Tibial nerve (tissue), 4 donors: ENCODE measurements around the gene CMSS1. TPM values are rescaled to one million over a fixed set of nuclear protein-coding genes. Genes with fewer than 3 reads are reported as not detected.

Source experiments
- DNase-seq, 2 donors: peaks; one replicate each; pipeline ENCODE4 v3.0.0-alpha.2; 2019; ENCODE audit warnings: low spot score in 2 of 2
- H3K27ac ChIP-seq, 4 donors: fragments of 200-600 bp; sonication (generic) in 3 of 4; one replicate each; pipeline ENCODE4 v1.5.1; 2017 to 2019; ENCODE audit warnings: mild to moderate bottlenecking in 1 of 4
- H3K27me3 ChIP-seq, 2 donors: fragments of 200-600 bp; sonication (generic) in 1 of 2; one replicate each; pipeline versions ENCODE4 v1.5.1 to v1.6.0; 2017 to 2019
- H3K36me3 ChIP-seq, 3 donors: fragments of 200-600 bp; sonication (generic); one replicate each; pipeline ENCODE4 v1.5.1; 2018 to 2019
- H3K4me1 ChIP-seq, 4 donors: fragments of 200-600 bp; sonication (generic) in 3 of 4; one replicate each; pipeline ENCODE4 v1.5.1; 2017 to 2019
- H3K4me3 ChIP-seq, 4 donors: fragments of 200-600 bp; sonication (generic) in 3 of 4; one replicate each; pipeline ENCODE4 v1.5.1; 2017 to 2019; ENCODE audit warnings: mild to moderate bottlenecking in 1 of 4, moderate library complexity in 1 of 4
- H3K9me3 ChIP-seq, 4 donors: fragments of 200-600 bp; sonication (generic) in 3 of 4; one replicate each; pipeline ENCODE4 v1.5.1; 2017 to 2019
- EP300 ChIP-seq, 2 donors: sonication (generic); formaldehyde crosslinking; IDR thresholded peaks; one replicate each; pipeline ENCODE4 v1.6.1; 2017; ENCODE audit warnings: antibody characterized with exemption in 2 of 2, mild to moderate bottlenecking in 1 of 2
- POLR2A ChIP-seq, 2 donors: fragments of 450-650 bp; IDR thresholded peaks; one replicate each; pipeline ENCODE4 v1.6.1; 2017; ENCODE audit warnings: antibody characterized with exemption in 2 of 2, mild to moderate bottlenecking in 2 of 2, moderate library complexity in 2 of 2
- WGBS, 2 donors: methylation state at CpG; one replicate each; pipeline ENCODE4 v1.1.5; 2018; 5-methylcytosine and 5-hydroxymethylcytosine counted together
- total RNA-seq, 4 donors: library from RNA; depleted of rRNA; stranded (reverse); fragments of >200 nt; gene quantifications; one replicate each; pipeline ENCODE4 v1.1.0, GENCODE V29; 2016
- TF ChIP-seq, protein P1 (sequence below), 5 experiments: fragments of 200-600 bp in 3 of 5; fragments of 450-650 bp in 2 of 5; sonication (generic) in 3 of 5; IDR thresholded peaks; one replicate each; pipeline ENCODE4 v1.5.1; 2016 to 2019; ENCODE audit warnings: antibody characterized with exemption in 5 of 5, mild to moderate bottlenecking in 3 of 5, moderate library complexity in 2 of 5

Gene CMSS1
- total RNA-seq, 4 donors from 2014 or later, result 5.5 to 29.1 (median 15.7) TPM

DNA sequence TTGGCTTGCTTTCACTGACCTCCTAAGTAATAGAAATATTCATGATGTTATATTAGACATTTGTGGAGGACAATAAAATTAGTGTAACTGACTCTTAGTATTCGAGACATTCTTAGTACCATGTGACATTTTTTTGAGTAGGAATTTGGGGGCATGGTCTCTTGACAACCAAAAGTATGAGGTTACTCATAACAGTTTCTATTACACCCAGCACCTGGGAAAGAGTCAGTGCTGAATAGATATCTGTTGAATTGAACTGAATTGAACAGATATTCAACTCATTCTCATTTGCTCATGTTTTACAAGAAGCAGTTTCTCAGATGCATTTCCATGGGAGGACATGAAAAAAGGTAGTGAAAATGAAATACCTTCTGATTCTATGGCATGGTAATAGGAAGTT lies 84.4 kb downstream of the CMSS1 start:
- Histone ChIP-seq H3K27me3 (no peaks in the 10 kb centered on the region), H3K4me1 (peaks cover 0 to 34% (median 11%) of the 10 kb centered on the region in 4 donors), H3K36me3 (no peaks in the 10 kb centered on the region), H3K27ac (peak overlapping the region in 2 of 4 donors; percentile 57 to 62), H3K4me3 (no peak overlapping the region), H3K9me3 (no peaks in the 10 kb centered on the region)
- no peak for TF ChIP-seq EP300 (IDR thresholded peaks at IDR 0.05)
- TF ChIP-seq, protein P1, sequence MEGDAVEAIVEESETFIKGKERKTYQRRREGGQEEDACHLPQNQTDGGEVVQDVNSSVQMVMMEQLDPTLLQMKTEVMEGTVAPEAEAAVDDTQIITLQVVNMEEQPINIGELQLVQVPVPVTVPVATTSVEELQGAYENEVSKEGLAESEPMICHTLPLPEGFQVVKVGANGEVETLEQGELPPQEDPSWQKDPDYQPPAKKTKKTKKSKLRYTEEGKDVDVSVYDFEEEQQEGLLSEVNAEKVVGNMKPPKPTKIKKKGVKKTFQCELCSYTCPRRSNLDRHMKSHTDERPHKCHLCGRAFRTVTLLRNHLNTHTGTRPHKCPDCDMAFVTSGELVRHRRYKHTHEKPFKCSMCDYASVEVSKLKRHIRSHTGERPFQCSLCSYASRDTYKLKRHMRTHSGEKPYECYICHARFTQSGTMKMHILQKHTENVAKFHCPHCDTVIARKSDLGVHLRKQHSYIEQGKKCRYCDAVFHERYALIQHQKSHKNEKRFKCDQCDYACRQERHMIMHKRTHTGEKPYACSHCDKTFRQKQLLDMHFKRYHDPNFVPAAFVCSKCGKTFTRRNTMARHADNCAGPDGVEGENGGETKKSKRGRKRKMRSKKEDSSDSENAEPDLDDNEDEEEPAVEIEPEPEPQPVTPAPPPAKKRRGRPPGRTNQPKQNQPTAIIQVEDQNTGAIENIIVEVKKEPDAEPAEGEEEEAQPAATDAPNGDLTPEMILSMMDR (IDR thresholded peaks at IDR 0.05), result no peak
- TF ChIP-seq POLR2A (IDR thresholded peaks at IDR 0.05), result no peak
- no peak for DNase-seq
- WGBS, 2 donors, result 29 to 44% methylated on average over 1 of the region's 1 CpG

DNA sequence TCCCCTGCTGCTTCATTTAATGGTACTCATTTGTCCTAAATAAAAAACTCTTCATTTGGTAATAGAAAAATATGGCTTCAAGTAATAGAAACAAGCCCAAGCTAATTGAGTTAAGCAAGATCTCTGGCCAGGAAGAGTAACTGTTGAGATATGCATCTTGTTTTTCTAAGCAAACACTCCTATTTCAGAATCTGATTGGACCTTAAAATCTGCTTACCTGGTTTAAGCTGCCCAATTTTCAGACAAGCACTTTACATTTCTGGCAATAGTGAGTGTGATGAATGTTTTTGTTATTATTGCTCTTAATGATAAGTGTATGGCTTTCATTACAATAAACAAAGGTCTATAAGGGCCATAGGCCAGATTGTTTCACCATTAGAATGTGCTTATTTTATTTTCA lies 86.2 kb downstream of the CMSS1 start:
- no peak for DNase-seq
- Histone ChIP-seq H3K4me1 (peaks cover 0 to 34% (median 11%) of the 10 kb centered on the region in 4 donors), H3K36me3 (no peaks in the 10 kb centered on the region), H3K9me3 (no peaks in the 10 kb centered on the region), H3K27me3 (no peaks in the 10 kb centered on the region), H3K27ac (no peak overlapping the region), H3K4me3 (no peak overlapping the region)
- TF ChIP-seq POLR2A (IDR thresholded peaks at IDR 0.05) (no peak), EP300 (IDR thresholded peaks at IDR 0.05) (no peak)
- TF ChIP-seq, protein P1 (IDR thresholded peaks at IDR 0.05), result no peak

DNA sequence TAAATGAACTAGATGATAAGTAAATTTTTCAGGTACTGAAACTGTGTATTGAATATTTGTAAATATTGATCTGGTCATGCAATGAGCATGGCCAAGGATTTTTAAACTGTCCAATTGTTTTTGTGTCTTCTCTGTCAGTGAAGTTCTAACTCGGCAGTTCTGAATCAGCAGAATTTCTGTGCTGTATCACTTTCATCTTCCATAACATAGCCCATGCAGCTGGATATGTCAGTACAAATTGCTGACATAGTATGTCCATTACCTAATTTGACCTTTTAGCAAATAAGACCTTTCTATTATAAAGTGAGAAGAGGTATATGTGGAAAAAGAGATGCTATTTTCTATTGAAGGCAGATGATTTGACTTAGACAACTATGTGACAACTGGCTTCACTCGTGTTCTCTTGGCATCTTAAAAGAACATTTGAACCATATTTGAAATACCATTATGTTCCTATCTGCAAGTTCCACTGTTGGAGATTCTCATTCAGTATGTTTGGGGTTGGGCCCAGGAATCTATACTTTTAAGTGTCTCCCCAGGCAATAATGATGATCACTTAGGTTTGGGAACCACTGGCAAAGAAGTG lies 90.4 kb downstream of the CMSS1 start:
- Histone ChIP-seq H3K36me3 (no peaks in the 10 kb centered on the region), H3K4me1 (peaks cover 0 to 8% (median 0%) of the 10 kb centered on the region in 4 donors), H3K4me3 (no peak overlapping the region), H3K27me3 (no peaks in the 10 kb centered on the region), H3K9me3 (no peaks in the 10 kb centered on the region), H3K27ac (no peak overlapping the region)
- TF ChIP-seq EP300 (IDR thresholded peaks at IDR 0.05) (no peak), POLR2A (IDR thresholded peaks at IDR 0.05) (no peak)
- TF ChIP-seq, protein P1 (IDR thresholded peaks at IDR 0.05), result no peak
- WGBS, 2 donors, result 82 to 84% methylated on average over 2 of the region's 2 CpGs
- no peak for DNase-seq

DNA sequence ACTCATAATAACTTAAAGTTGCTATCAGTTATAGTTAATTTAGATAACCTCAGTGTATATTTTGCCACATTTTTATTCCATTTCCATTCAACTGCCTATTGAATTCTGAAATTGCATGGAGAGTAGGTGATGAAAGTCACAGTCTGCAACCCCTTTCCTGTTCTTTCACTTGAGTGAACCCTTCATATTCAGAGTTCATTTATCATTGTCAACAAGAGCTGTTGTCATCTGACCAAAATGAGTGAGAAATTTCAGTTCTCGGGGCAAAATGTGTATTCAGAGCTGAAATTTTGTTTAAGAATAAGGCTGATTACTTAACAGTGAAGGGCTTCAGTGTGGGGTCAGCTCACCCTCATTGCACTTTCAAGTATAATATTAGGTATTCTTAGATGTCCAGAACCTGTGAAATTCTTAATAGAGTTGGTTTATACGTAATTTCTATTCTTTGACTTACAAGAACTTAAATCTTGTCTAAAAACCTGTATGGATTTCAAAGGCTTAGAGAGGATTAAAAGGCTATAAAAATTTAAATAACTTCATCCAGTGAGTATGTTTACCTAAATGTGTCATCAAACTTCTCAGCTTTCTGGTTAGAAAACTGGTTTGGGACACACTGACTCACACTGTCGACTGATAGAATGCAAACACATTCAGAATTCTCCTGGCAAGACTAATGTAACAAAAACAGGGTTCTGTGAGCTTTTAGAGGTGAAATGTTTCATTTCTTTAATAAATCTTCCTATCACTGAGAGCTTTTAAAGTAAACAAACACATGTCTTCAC lies 92.2 kb downstream of the CMSS1 start:
- H3K27ac ChIP-seq, result no peak overlapping the region

More for the DNA sequence above, 92.2 kb downstream of the CMSS1 start:
- H3K27me3 ChIP-seq, result no peaks in the 10 kb centered on the region
- no peak overlapping the region for H3K4me3 ChIP-seq
- DNase-seq, result no peak
- H3K36me3 ChIP-seq, result no peaks in the 10 kb centered on the region
- TF ChIP-seq, protein P1 (IDR thresholded peaks at IDR 0.05), result no peak
- TF ChIP-seq EP300 (IDR thresholded peaks at IDR 0.05) (no peak), POLR2A (IDR thresholded peaks at IDR 0.05) (no peak)
- 75 to 82% methylated on average over 3 of the region's 3 CpGs for WGBS, 2 donors
- no peaks in the 10 kb centered on the region for H3K4me1 ChIP-seq
- H3K9me3 ChIP-seq, result no peaks in the 10 kb centered on the region
